T-helper 1 cell treated with Interleukin-12 subunit alpha and Interleukin-12 subunit beta and Interleukin-4 antibody, amounts not matched to agents 30 ng/mL and 1 ng/mL, for 36 hours (primary cell): Measurements from ENCODE around the gene IL36B. TPM values are rescaled to one million over a fixed set of nuclear protein-coding genes. Genes with fewer than 3 reads are reported as not detected.
"Not testable (repeated sequence)": the region's sequence is repeated elsewhere in the genome, so short reads cannot be mapped to it uniquely, and the experiment has no call there.

Experiments
- intact Hi-C: fragments of 100-400 bp; cut with micrococcal nuclease; formaldehyde crosslinking; loops from one replicate; pipeline ENCODE4 v1.15.1; 2024
- total RNA-seq: library from RNA; stranded (reverse); gene quantifications from 2 replicates; pipeline ENCODE4 v1.2.3, GENCODE V29; 2022

Gene IL36B
- not detected in 2 replicates for total RNA-seq

GRCh38 chr2:113052396-113052917 is at the start of gene IL36B:
TSS of gene IL36B (minus strand) at chr2:113052867.
- intact Hi-C loops, result no loop called here

GRCh38 chr2:113102133-113102532 is 49.5 kb upstream of the IL36B start:
- intact Hi-C loops, result no loop called here

GRCh38 chr2:113098532-113098931 is 45.9 kb upstream of the IL36B start:
- intact Hi-C loops, result loop anchor here (1.0 to 2.0 kb wide), 4 partner anchors 18 to 102 kb away; partner anchors contain the start of gene PSD4

- intact Hi-C loops, result loop anchor here (1.0 to 2.0 kb wide), 4 partner anchors 18 to 101 kb away; partner anchors contain the start of gene PSD4
These were observed 45.4 kb upstream of the IL36B start for GRCh38 chr2:113098041-113098440.

GRCh38 chr2:113096842-113097618 is 44.4 kb upstream of the IL36B start:
- intact Hi-C loops, result not testable (repeated sequence)

GRCh38 chr2:113096306-113096705 is 43.6 kb upstream of the IL36B start:
- intact Hi-C loops, result not testable (repeated sequence)

GRCh38 chr2:113093613-113093977 is 40.9 kb upstream of the IL36B start:
- intact Hi-C loops, result no loop called here

GRCh38 chr2:113092864-113093612 is 40.4 kb upstream of the IL36B start:
- intact Hi-C loops, result no loop called here

GRCh38 chr2:113091231-113091896 is 38.7 kb upstream of the IL36B start:
- intact Hi-C loops, result no loop called here

- intact Hi-C loops, result no loop called here
These were observed 37.2 kb upstream of the IL36B start for GRCh38 chr2:113089916-113090315.

- intact Hi-C loops, result no loop called here
These were observed 35.7 kb upstream of the IL36B start for GRCh38 chr2:113088213-113088992.

- intact Hi-C loops, result loop anchor here (2.0 kb wide), 1 partner anchor 89 kb away; no protein-coding TSS in a partner anchor
These were observed 32.9 kb upstream of the IL36B start for GRCh38 chr2:113085542-113085941.

- intact Hi-C loops, result loop anchor here (1.0 to 5.0 kb wide), 4 partner anchors 54 to 308 kb away; no protein-coding TSS in a partner anchor
These were observed 31.8 kb upstream of the IL36B start for GRCh38 chr2:113084249-113085000.

GRCh38 chr2:113083296-113083695 is 30.6 kb upstream of the IL36B start:
- intact Hi-C loops, result loop anchor here (5.0 kb wide), 1 partner anchor 309 kb away; no protein-coding TSS in a partner anchor

GRCh38 chr2:113081488-113082210 is 29.0 kb upstream of the IL36B start:
- intact Hi-C loops, result loop anchor here (5.0 kb wide), 1 partner anchor 311 kb away; no protein-coding TSS in a partner anchor

- intact Hi-C loops, result loop anchor here (1.0 to 5.0 kb wide), 6 partner anchors 58 to 312 kb away; no protein-coding TSS in a partner anchor
These were observed 27.5 kb upstream of the IL36B start for GRCh38 chr2:113080134-113080533.

- intact Hi-C loops, result no loop called here
These were observed 26.5 kb upstream of the IL36B start for GRCh38 chr2:113079131-113079530.

- intact Hi-C loops, result no loop called here
These were observed 25.7 kb upstream of the IL36B start for GRCh38 chr2:113078350-113078839.

- intact Hi-C loops, result no loop called here
These were observed 25.3 kb upstream of the IL36B start for GRCh38 chr2:113077921-113078320.
